ENCODE measurements around the gene EEF1A2.

EEF1A2 gene

GRCh38 chr20:63456429-63457284 lies 42.2 kb downstream of the EEF1A2 start:
- TF ChIP-seq ZFX (IDR thresholded peaks at IDR 0.05; ENCODE audit: borderline replicate concordance) = no peak
- TF ChIP-seq CTCF (IDR thresholded peaks at IDR 0.05) = no peak
- no peak overlapping the region for H3K27ac ChIP-seq

- no peak for TF ChIP-seq CTCF (IDR thresholded peaks at IDR 0.05)
- no peak for TF ChIP-seq ZFX (IDR thresholded peaks at IDR 0.05; ENCODE audit: borderline replicate concordance)
- no peak overlapping the region for H3K27ac ChIP-seq
Observed at GRCh38 chr20:63455568-63455859, 43.4 kb downstream of the EEF1A2 start.

GRCh38 chr20:63454731-63455567 lies 43.9 kb downstream of the EEF1A2 start:
- no peak overlapping the region for H3K27ac ChIP-seq
- TF ChIP-seq CTCF (IDR thresholded peaks at IDR 0.05) (no peak), ZFX (IDR thresholded peaks at IDR 0.05; ENCODE audit: borderline replicate concordance) (no peak)

GRCh38 chr20:63452821-63453523 lies 45.9 kb downstream of the EEF1A2 start:
- TF ChIP-seq CTCF (IDR thresholded peaks at IDR 0.05) = peak; percentile 51
- no peak for TF ChIP-seq ZFX (IDR thresholded peaks at IDR 0.05; ENCODE audit: borderline replicate concordance)
- H3K27ac ChIP-seq = no peak overlapping the region

GRCh38 chr20:63452341-63452740 lies 46.5 kb downstream of the EEF1A2 start:
- TF ChIP-seq CTCF (IDR thresholded peaks at IDR 0.05) = no peak
- TF ChIP-seq ZFX (IDR thresholded peaks at IDR 0.05; ENCODE audit: borderline replicate concordance) = no peak

GRCh38 chr20:63451821-63452220 lies 47.1 kb downstream of the EEF1A2 start:
- no peak for TF ChIP-seq CTCF (IDR thresholded peaks at IDR 0.05)
- no peak for TF ChIP-seq ZFX (IDR thresholded peaks at IDR 0.05; ENCODE audit: borderline replicate concordance)

More at GRCh38 chr20:63452341-63452740, 46.5 kb downstream of the EEF1A2 start:
- no peak overlapping the region for H3K27ac ChIP-seq

More at GRCh38 chr20:63451821-63452220, 47.1 kb downstream of the EEF1A2 start:
- H3K27ac ChIP-seq = no peak overlapping the region

Data from 22Rv1 (cell line).